ENCODE results near the gene UXS1. TPM values are rescaled to one million over a fixed set of nuclear protein-coding genes. Genes with fewer than 3 reads are reported as not detected.
"Not testable (repeated sequence)": the region's sequence is repeated elsewhere in the genome, so short reads cannot be mapped to it uniquely, and the experiment has no call there.

The UXS1 gene
- total RNA-seq, 1 donor from 2014 or later, result 49.2 TPM

- Histone ChIP-seq H3K9ac (ENCODE audit: low read length) (no peak overlapping the region), H4K20me1 (ENCODE audit: insufficient read depth, low read length) (no peaks in the 10 kb centered on the region), H3K36me3 (ENCODE audit: insufficient read depth, low read length) (no peaks in the 10 kb centered on the region), H3K27me3 (ENCODE audit: insufficient read depth, low read length) (no peaks in the 10 kb centered on the region), H3K9me3 (ENCODE audit: insufficient read depth, low read depth, low read length) (no peaks in the 10 kb centered on the region), H3K27ac (ENCODE audit: low read depth, low read length) (no peak overlapping the region), H3K79me2 (ENCODE audit: insufficient read depth, low read length) (no peaks in the 10 kb centered on the region), H2AFZ (ENCODE audit: low read depth, low read length) (no peak overlapping the region), H3K4me3 (ENCODE audit: insufficient read depth, low read depth, low read length) (no peak overlapping the region), H3K4me2 (ENCODE audit: low read length) (no peak overlapping the region), H3K4me1 (ENCODE audit: insufficient read depth, low read length) (no peaks in the 10 kb centered on the region)
- TF ChIP-seq CTCF (IDR thresholded peaks at IDR 0.05; ENCODE audit: insufficient read depth, low read depth, low read length) (no peak), EZH2 (IDR thresholded peaks at IDR 0.05; ENCODE audit: insufficient read depth, low read length) (no peak)
- no peaks in the 10 kb centered on the region for H3K4me1 Mint-ChIP-seq (ENCODE audit: low read depth, unreplicated experiment)
- H3K4me3 Mint-ChIP-seq (ENCODE audit: unreplicated experiment), result no peak overlapping the region
- peaks cover 14% of the 10 kb centered on the region for H3K9me3 Mint-ChIP-seq (ENCODE audit: unreplicated experiment)
- no peak for DNase-seq (ENCODE audit: low read depth)
- no peak for FAIRE-seq
- no peaks in the 10 kb centered on the region for H3K27me3 Mint-ChIP-seq (ENCODE audit: low read depth, unreplicated experiment)
- no peaks in the 10 kb centered on the region for H3K36me3 Mint-ChIP-seq (ENCODE audit: low read depth, unreplicated experiment)
- no peak overlapping the region for H3K27ac Mint-ChIP-seq (ENCODE audit: unreplicated experiment)
Measured at GRCh38 chr2:106219813-106220212, 25.7 kb upstream of the UXS1 start.

- H3K9me3 Mint-ChIP-seq (ENCODE audit: unreplicated experiment), result peaks cover 14% of the 10 kb centered on the region
- H3K27me3 Mint-ChIP-seq (ENCODE audit: low read depth, unreplicated experiment); H3K36me3 ChIP-seq (ENCODE audit: insufficient read depth, low read length); H3K27ac ChIP-seq (ENCODE audit: low read depth, low read length); H3K9ac ChIP-seq (ENCODE audit: low read length); H3K36me3 Mint-ChIP-seq (ENCODE audit: low read depth, unreplicated experiment); H4K20me1 ChIP-seq (ENCODE audit: insufficient read depth, low read length); DNase-seq (ENCODE audit: low read depth); H3K27ac Mint-ChIP-seq (ENCODE audit: unreplicated experiment); H3K4me1 Mint-ChIP-seq (ENCODE audit: low read depth, unreplicated experiment); H3K9me3 ChIP-seq (ENCODE audit: insufficient read depth, low read depth, low read length); H3K4me2 ChIP-seq (ENCODE audit: low read length); H3K27me3 ChIP-seq (ENCODE audit: insufficient read depth, low read length); H3K4me3 Mint-ChIP-seq (ENCODE audit: unreplicated experiment); FAIRE-seq; H2AFZ ChIP-seq (ENCODE audit: low read depth, low read length); H3K4me1 ChIP-seq (ENCODE audit: insufficient read depth, low read length); H3K4me3 ChIP-seq (ENCODE audit: insufficient read depth, low read depth, low read length); H3K79me2 ChIP-seq (ENCODE audit: insufficient read depth, low read length): not testable (repeated sequence)
Measured at GRCh38 chr2:106219157-106219556, 25.1 kb upstream of the UXS1 start.

GRCh38 chr2:106208874-106209273 lies 14.8 kb upstream of the UXS1 start:
- TF ChIP-seq CTCF (IDR thresholded peaks at IDR 0.05; ENCODE audit: insufficient read depth, low read depth, low read length) (no peak), EZH2 (IDR thresholded peaks at IDR 0.05; ENCODE audit: insufficient read depth, low read length) (no peak)
- peaks cover 18% of the 10 kb centered on the region for H3K9me3 Mint-ChIP-seq (ENCODE audit: unreplicated experiment)
- Histone ChIP-seq H3K9me3 (ENCODE audit: insufficient read depth, low read depth, low read length) (peaks cover 3% of the 10 kb centered on the region), H3K36me3 (ENCODE audit: insufficient read depth, low read length) (no peaks in the 10 kb centered on the region), H3K4me3 (ENCODE audit: insufficient read depth, low read depth, low read length) (no peak overlapping the region), H4K20me1 (ENCODE audit: insufficient read depth, low read length) (no peaks in the 10 kb centered on the region), H3K4me2 (ENCODE audit: low read length) (no peak overlapping the region), H3K79me2 (ENCODE audit: insufficient read depth, low read length) (no peaks in the 10 kb centered on the region), H3K4me1 (ENCODE audit: insufficient read depth, low read length) (no peaks in the 10 kb centered on the region), H3K27ac (ENCODE audit: low read depth, low read length) (no peak overlapping the region), H3K27me3 (ENCODE audit: insufficient read depth, low read length) (peaks cover under 1% of the 10 kb centered on the region), H3K9ac (ENCODE audit: low read length) (no peak overlapping the region), H2AFZ (ENCODE audit: low read depth, low read length) (no peak overlapping the region)
- H3K36me3 Mint-ChIP-seq (ENCODE audit: low read depth, unreplicated experiment), result no peaks in the 10 kb centered on the region
- no peak for DNase-seq (ENCODE audit: low read depth)
- H3K4me3 Mint-ChIP-seq (ENCODE audit: unreplicated experiment), result no peak overlapping the region
- H3K27me3 Mint-ChIP-seq (ENCODE audit: low read depth, unreplicated experiment), result peaks cover 16% of the 10 kb centered on the region
- FAIRE-seq, result no peak
- H3K27ac Mint-ChIP-seq (ENCODE audit: unreplicated experiment), result no peak overlapping the region
- no peaks in the 10 kb centered on the region for H3K4me1 Mint-ChIP-seq (ENCODE audit: low read depth, unreplicated experiment)
